ENCODE results near the gene RPL36.

DNA sequence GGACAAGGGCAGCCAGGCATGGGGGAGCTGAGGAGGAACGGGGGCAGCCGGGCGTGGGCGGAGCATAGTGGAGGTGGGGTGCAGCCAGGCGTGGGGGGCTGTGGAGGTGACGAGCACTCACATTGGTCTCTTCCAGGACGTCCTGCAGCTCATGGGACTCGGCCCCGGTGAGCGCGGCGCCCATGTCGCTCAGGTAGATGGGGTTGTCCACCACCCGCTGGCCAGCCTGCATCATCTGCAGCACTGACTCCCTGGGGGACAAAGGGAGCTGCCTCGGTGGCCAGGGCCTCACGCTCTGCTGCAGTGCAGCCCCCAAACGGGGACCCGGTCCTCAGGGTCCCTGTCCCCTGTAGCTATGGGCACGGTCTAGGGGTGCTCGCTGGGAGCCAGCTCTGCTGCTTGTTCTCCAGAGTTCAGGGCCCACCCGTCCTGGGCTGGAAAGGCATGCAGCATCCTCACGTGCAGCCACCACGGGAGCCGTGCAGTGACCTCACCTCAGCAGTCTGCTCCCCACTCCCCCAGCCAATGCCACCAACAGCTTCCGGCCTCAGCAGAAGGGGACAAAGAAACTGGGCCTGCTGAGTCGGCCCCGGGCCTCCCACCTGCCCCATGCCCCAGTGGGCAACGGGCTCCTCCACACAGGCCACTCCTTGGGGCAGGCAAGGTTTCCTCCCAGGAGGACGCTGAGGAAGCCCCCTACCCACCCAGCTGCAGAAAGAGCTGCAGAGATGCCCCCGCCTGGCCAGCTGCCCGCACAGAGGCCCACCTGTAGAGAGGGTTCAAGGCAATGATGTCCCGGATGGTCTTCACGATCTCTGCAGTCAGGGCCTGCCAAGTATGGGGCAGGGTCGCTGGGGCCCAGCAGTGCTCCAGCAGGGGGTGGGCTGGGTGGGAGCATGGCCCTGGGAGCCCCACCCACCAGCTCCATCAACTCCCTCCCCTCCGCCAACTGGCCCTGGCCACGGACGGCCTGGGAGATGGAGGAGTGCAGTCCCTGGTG is 17.8 kb downstream of the RPL36 start:
- no peak for TF ChIP-seq CTCF (IDR thresholded peaks at IDR 0.05)
- TF ChIP-seq POLR2A (IDR thresholded peaks at IDR 0.05), result no peak
- TF ChIP-seq POLR2AphosphoS5 (IDR thresholded peaks at IDR 0.05), result no peak

Data from transverse colon (tissue), 4 donors.